OCI-LY3 (cell line): ENCODE results near the gene KRTAP27-1.

ENCODE experiments used
- CTCF ChIP-seq: fragments of 200-600, 300-600 bp; sonication (generic); IDR thresholded peaks from 2 replicates; pipeline ENCODE4 v1.5.1; 2014; ENCODE audit warnings: antibody characterized with exemption, low read length, low read depth
- EZH2phosphoT487 ChIP-seq: fragments of 200-600 bp; shearing (Covaris generic); IDR thresholded peaks from 2 replicates; pipeline ENCODE4 v1.6.1; 2018; ENCODE audit warnings: antibody characterized with exemption, mixed run types, low read depth

GRCh38 chr21:30326390-30326789, 11.1 kb downstream of the KRTAP27-1 start:
- TF ChIP-seq CTCF (no peak), EZH2phosphoT487 (no peak)
